Anterior cingulate cortex (tissue), 58 donors: ENCODE results near the gene LRMDA.
A peak's percentile ranks its signal among the peaks of the same experiment; 100 is the strongest.

Source experiments
- DNase-seq, 58 donors: peaks; one replicate each; lab custom pipeline; 2025; lab: John Stamatoyannopoulos, UW

Gene LRMDA

DNA sequence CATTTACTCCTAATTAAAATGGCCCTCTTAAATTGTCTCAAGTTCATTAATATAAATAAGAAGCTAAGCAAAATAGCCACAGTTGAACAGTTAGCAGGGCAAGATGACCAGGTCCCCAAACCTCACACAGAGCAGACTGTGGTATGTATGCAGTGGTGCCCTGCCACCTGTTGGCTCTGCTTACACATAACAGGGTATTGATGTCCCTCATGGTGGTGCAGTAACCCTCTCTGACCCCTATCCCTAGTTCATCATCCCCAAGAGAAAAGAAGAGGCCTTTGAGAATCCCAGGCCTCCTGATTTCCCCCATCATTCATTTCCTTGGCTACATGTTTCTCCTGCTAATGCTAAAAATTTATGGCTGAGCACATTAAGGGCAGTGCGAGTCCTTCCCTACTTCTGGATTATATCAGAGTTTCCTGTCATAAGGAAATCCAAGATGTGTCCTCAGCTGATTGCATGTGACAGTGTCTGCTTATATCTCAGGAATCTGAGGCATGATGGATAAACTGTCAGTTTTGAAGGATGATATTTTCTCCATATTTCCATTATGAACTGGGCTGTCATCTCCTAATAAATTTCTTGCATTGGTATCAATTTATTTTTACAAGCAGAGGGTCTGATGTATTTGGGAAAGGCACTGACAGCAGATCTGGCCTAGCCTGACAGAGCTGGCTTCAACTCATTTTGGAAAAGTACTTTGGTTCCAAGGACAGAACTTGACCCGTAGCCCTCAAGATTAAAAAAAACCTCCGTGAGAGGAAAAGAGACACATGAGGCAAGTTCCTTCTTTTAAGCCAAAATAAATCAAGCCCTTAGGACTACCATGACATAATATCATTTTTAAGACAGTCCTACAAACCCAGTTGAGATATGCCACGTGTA is 880.6 kb downstream of the LRMDA start:
- no peak for DNase-seq

DNA sequence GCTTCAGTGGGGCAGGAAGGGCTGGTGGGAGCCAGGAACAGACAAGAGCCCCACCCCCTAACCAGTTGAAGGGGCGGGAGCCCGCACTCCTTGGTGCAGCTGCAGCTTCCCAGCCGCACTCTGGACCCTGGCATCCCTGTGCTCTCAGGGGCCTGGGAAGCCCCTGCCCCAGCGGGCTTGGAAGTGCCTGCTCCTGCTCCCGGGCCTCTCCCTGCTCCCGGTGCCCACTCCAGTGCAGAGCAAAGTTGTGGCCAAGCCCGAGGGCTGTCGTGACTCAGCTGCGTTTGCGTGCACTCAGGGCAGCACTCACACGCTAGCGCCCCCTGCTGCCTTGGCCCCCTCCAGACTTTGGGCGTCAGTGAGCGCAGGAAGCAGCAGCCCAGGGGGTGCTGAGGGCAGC is 883.8 kb downstream of the LRMDA start:
- no peak for DNase-seq

- no peak for DNase-seq
Observed at GRCh38 chr10:76316234-76316633, 884.8 kb downstream of the LRMDA start.

DNA sequence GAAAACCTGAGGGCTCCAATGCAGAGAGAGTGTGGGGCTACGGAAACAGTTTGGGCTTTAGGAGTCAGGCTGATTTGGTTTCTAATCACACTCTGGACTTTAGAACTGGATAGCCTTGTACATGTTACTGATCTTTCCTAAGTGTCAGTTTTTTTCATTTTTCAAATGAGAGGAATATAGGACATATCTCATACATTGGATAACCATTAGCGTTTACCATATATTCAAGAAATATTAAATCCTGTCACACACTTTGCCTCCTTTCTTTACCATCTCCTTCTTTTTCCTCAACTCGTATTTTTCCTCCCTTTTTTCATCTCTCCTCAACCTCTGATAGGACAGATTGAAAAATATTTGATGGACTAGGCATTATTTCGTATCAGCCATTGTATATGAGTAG is 885.7 kb downstream of the LRMDA start:
- DNase-seq: no peak

- no peak for DNase-seq
Observed at GRCh38 chr10:76318211-76318610, 886.8 kb downstream of the LRMDA start.

DNA sequence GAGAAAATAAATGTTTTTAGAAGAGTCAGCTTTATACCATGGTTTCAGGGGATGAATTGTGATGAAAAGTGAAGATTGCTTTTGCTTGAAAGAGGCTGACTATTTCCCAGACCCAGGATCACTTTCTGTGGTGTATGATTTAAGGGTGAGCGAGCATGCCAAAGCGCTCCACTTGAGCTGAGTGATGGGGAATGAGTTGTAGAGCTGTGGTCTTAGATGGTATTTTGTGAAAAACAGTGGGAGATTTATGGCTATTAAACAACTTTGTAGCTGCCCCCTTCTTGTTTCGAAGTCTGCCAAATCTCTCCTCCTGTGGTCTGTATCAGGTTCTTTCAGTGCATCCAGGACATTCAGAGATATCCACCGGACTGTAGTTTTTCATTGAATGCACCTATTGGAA is 888.2 kb downstream of the LRMDA start:
- no peak for DNase-seq

- DNase-seq: peak in 1 of 58 donors; percentile 35
Observed at GRCh38 chr10:76324283-76324682, 892.9 kb downstream of the LRMDA start.

DNA sequence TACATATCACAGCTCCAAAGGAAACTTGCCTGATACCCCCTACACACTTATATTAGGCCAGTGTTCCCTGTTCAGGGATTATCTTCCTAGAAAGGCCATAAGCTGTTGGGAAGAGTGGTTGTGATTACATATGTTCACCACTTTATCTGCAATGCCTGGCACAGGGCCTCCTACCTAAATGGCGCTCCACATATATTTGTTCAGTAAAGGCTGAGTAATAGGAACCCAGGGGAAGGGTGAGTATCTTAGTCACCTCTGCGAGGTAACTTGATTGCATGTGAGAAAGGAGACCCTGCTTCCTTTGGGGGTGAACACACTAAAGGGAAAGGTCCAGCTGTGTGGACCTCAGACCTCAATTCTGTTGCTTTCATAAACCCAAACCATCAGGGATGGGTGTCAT is 896.0 kb downstream of the LRMDA start:
- DNase-seq: no peak

DNA sequence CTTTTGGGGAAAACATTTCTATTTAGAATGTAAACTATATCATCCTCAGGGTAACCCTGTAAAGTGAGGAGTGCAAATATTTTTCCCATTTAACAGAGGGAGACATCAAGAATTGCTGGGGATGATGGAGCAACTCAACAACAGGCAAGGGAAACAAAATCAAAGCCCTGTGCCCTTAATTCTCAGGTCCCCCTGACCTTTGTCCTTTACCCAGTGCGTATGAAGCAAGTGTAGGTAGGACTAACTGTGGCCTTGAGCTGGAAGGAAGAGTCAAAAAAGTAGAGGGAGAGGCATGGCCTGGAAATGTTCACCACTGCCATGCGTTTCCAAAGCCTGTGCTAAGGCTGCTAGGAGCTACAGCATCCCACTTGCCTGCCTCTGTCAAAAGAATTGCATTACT is 896.9 kb downstream of the LRMDA start:
- no peak for DNase-seq

GRCh38 chr10:76329891-76330575 is 898.6 kb downstream of the LRMDA start:
- no peak for DNase-seq

DNA sequence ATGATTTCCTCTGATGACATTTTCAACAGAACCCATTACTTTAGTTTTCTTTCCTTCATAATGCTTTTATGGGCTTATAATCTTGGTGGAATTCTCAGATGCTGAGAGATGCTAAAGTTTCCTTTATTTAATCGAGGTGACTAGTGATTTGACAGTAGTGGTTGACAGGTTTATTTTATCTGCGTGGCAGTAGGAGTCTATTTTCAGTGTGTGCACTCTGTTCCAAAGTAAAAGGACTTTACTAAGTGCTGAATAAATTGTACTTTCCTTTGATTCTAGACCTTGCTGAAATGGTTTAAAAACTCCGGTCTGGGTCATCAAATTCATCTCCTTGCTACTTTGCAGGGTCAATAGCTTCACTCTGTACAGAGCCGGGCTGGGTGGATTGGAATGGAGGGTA is 900.3 kb downstream of the LRMDA start:
- no peak for DNase-seq

GRCh38 chr10:76333326-76333725 is 901.9 kb downstream of the LRMDA start:
- no peak for DNase-seq

DNA sequence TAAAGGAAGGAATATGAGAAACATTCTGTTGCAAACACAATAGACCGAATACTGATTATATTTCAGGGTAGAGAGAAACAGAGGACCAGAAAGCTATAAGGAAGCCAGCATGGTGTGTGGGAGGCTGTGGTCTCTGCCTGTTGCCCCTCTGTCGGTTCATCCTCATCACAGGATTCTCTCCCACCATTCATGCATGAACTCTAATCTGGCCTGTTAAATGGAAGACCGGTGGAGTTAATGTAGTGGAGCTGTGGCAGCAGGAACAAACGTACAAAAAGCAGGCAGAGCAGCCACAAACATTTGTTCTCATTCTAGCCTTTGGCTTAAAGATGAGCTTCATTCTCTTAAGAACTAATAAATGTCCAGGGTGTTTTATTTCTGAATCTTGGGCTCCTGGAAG is 902.4 kb downstream of the LRMDA start:
- DNase-seq: no peak

GRCh38 chr10:76334255-76334654 is 902.8 kb downstream of the LRMDA start:
- no peak for DNase-seq

DNA sequence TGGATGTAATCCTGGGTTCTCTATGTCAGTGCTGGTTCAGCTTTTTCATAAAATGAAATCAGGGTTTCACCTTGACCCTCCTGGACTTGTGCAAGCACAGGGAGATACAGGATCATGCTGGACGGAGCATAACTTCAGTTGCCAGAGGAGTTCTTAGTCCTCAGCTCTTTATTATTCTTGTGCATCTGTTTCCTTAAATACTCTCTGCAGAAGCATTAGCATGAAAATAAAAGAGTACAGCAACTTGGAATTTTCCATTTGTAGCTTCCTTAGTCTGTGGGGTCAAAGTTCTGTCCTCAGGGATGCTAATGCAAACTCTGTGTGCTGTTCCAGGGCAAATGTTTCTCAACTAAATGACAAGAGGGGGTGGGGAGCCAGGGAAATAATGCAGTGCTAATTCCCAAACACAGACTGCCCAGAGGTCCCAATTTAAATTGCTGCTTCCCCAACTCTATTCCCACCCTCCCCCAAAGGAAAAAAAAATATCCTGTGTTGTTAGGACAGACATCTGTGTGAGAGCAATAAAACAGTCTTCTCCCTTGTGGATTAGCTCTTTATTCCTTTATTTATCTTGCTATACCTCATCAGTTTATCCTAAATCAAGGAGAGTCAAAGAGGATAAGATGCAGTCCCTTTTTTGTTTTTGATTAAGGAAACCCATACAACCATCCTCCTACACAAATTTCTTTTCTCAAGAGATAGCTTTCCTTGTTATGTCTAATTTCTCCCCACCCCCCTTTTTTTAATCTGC is 905.0 kb downstream of the LRMDA start:
- no peak for DNase-seq

- DNase-seq: no peak
Observed at GRCh38 chr10:76337641-76338040, 906.2 kb downstream of the LRMDA start.

- DNase-seq: no peak
Observed at GRCh38 chr10:76338187-76338586, 906.8 kb downstream of the LRMDA start.

GRCh38 chr10:76341740-76342139 is 910.3 kb downstream of the LRMDA start:
- no peak for DNase-seq

GRCh38 chr10:76342996-76343395 is 911.6 kb downstream of the LRMDA start:
- DNase-seq: no peak

- no peak for DNase-seq
Observed at GRCh38 chr10:76347832-76348231, 916.4 kb downstream of the LRMDA start.

GRCh38 chr10:76350583-76350982 is 919.2 kb downstream of the LRMDA start:
- DNase-seq: no peak
